ENCODE data around the gene TAF6L.

- no peak for TF ChIP-seq CTCF (IDR thresholded peaks at IDR 0.05)
- TF ChIP-seq POLR2A (IDR thresholded peaks at IDR 0.05), result no peak
Measured at GRCh38 chr11:62777389-62777788, 6.2 kb downstream of the TAF6L start.
